ENCODE measurements around the gene MBL2.

The MBL2 gene

DNA sequence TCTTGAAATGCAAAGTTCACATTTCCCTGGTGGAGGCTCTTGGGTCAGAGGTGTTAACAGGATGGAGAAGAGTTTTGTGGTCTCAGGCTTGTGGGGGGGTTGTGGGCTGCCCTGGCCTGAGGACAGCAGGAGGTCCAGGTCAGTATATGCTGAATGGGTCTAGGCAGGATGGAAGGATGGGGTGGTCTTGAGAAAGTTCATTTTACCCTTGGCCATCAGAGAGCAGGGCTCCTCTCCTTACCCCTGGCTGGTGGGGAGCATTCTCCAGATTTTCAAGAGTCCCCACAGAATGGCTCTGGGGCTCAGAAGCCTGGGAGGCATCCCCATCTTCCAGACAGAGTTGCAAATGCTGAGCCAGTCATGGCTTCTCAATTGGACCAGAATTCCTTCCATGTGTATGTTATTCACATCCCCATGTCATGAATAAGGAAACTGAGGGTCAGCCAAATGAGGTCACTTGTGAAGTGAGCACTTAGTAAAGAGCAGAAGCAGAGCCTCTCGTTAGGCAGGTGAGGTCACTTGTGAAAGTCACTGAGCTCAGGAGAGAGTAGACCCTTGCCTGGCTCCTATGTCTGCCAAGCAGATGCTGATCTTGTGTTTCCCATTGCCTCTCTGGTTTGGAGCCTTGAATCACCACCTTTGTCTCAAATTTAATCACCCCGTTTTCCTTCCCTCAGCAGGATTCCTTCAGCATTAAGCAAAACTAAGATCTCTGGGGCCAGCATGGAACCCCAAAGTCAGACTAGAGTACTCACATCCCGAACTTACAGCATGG, 33.0 kb downstream of the MBL2 start:
- no peak for DNase-seq

DNA sequence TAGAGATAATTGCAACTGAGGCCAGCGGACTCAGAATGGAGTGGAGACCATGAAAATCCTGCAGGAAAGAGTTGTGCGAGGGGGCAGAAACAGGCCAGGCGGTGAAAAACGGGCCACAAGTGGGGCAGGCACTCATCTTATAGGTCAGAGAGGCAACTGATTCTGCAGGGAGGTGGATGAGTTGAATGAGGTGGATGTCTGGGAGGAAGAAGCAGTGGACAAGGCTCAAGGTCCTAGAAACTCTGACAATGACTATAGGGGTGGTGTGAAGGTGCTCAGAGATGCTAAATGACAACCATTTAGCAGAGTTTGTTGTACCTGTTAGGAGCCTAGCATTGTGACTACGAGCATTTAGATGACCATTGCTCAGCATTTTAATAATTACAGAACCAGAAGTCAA, 33.6 kb downstream of the MBL2 start:
- no peak for DNase-seq

DNA sequence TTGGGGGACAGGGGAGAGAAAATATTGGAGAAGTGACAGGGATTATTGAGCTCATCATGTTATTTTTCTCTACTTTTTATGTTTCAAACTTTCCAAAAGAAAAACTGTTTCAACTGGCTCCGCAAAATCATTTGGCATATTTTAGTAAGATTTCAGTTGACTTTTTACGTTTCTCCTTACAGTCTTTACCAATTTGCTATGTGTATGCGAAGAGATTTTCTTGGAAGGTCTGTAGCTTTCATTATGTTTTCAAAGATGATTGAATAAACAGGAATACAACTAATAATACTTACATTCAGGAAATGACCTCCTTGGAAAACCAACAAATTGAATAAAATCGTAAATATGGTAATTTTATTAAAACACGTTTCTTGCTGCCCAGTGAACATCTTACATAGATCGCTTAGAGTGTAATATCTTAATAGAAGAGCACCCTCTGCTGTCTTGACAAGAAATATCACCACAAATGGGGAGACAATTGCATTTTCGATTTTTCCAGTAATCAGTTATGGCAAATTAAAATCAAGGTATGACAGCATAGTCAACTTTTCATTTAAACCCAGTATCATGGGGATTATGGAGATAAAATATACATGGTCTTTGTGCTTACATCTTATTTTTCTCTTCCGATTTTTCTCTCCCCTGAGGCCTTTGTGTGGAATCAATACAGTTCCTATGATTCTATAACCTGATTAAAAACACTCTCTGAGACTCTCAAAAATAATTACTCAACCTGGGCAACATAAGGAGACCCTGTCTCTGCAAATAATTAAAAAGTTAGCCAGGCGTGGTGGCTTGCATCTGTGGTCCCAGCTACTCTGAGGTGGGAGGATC, 43.1 kb downstream of the MBL2 start:
- DNase-seq = peak; percentile 33

DNA sequence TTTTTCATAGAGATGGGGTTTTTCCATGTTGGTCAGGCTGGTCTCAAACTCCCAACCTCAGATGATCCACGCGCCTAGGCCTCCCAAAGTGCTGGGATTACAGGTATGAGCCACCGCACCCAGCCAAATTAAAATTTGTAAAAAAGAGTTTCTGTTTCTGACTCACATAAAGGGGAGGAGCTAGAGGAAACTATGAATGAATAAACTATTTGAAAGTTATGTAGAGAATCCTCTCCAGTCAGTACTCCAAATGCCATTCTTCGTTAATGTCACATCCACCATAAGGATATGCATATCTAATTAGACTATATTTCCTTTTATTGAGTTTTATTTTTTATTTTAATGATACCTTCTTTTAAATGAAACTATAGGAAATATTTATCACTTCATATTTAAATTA, 52.6 kb downstream of the MBL2 start:
- DNase-seq = no peak

Data from fibroblast of upper back skin (primary cell).